ENCODE data around the gene LRRC8C.
"Not testable (repeated sequence)": the region's sequence is repeated elsewhere in the genome, so short reads cannot be mapped to it uniquely, and the experiment has no call there.

LRRC8C gene

DNA sequence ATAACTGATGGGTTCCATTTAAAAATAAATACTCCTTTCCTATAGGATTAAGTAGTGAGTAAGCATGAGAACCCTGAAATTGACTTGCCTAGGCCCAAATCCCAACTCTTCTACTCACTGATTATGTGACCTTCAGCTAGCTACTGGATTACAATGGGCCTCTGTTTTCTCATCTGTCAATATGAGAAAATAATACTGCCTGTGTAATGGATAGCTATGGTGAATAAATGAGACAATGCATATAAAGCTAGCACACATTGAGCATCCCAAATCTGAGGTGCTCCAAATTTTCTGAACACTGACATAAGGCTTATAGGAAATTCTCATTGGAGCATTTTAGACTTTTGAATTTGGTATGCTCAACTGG, 5.3 kb upstream of the LRRC8C start:
- TF ChIP-seq, protein P1, sequence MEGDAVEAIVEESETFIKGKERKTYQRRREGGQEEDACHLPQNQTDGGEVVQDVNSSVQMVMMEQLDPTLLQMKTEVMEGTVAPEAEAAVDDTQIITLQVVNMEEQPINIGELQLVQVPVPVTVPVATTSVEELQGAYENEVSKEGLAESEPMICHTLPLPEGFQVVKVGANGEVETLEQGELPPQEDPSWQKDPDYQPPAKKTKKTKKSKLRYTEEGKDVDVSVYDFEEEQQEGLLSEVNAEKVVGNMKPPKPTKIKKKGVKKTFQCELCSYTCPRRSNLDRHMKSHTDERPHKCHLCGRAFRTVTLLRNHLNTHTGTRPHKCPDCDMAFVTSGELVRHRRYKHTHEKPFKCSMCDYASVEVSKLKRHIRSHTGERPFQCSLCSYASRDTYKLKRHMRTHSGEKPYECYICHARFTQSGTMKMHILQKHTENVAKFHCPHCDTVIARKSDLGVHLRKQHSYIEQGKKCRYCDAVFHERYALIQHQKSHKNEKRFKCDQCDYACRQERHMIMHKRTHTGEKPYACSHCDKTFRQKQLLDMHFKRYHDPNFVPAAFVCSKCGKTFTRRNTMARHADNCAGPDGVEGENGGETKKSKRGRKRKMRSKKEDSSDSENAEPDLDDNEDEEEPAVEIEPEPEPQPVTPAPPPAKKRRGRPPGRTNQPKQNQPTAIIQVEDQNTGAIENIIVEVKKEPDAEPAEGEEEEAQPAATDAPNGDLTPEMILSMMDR (IDR thresholded peaks at IDR 0.05; ENCODE audit: low read depth, low read length, poor library complexity, severe bottlenecking): no peak
- no peak overlapping the region for H3K4me3 ChIP-seq (ENCODE audit: low read length)
- no peaks in the 10 kb centered on the region for H3K79me2 ChIP-seq (ENCODE audit: control insufficient read depth, low read length)
- H3F3A ChIP-seq (ENCODE audit: control insufficient read depth, insufficient read depth): no peaks in the 10 kb centered on the region
- H3K4me1 ChIP-seq (ENCODE audit: control insufficient read depth, low read length): peaks cover 6% of the 10 kb centered on the region
- H3K27ac ChIP-seq (ENCODE audit: low read depth, low read length): no peak overlapping the region
- no peaks in the 10 kb centered on the region for H3K36me3 ChIP-seq (ENCODE audit: control insufficient read depth, low read length)
- H3K9me2 ChIP-seq (replicated peaks; ENCODE audit: control insufficient read depth, low read length): no peaks in the 10 kb centered on the region
- H3K4me2 ChIP-seq (ENCODE audit: low read length): no peak overlapping the region
- peaks cover 24% of the 10 kb centered on the region for H3K27me3 ChIP-seq (ENCODE audit: control insufficient read depth, low read length)
- H3K9me3 ChIP-seq (ENCODE audit: control insufficient read depth, insufficient read depth, low read length): no peaks in the 10 kb centered on the region
- H4K20me1 ChIP-seq (ENCODE audit: control insufficient read depth, insufficient read depth, low read depth, low read length): no peaks in the 10 kb centered on the region

DNA sequence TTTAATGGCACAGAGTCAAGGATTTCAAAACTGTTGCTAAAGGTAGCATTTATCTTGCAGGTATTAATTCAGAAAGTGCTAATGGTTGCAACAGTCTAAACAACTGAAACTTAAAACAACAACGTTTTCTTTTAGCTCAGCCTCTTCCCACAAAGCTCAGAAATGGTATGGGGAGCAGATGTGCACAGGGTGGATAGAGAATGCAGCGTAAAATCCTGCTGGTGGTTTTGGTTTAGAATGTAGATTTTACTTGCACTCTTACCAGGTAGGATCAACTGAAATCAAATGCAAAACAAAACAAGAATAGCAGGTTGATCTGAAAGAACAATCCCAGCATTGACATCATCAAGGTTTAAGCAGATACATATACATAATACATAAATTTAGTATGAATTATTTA, 3.8 kb upstream of the LRRC8C start:
- Histone ChIP-seq H3K4me1 (ENCODE audit: control insufficient read depth, low read length) (peaks cover 17% of the 10 kb centered on the region), H3K79me2 (ENCODE audit: control insufficient read depth, low read length) (no peaks in the 10 kb centered on the region), H3K4me2 (ENCODE audit: low read length) (no peak overlapping the region), H3K36me3 (ENCODE audit: control insufficient read depth, low read length) (no peaks in the 10 kb centered on the region), H3F3A (ENCODE audit: control insufficient read depth, insufficient read depth) (no peaks in the 10 kb centered on the region), H3K27me3 (ENCODE audit: control insufficient read depth, low read length) (peaks cover 37% of the 10 kb centered on the region), H3K27ac (ENCODE audit: low read depth, low read length) (no peak overlapping the region), H4K20me1 (ENCODE audit: control insufficient read depth, insufficient read depth, low read depth, low read length) (no peaks in the 10 kb centered on the region), H3K9me3 (ENCODE audit: control insufficient read depth, insufficient read depth, low read length) (no peaks in the 10 kb centered on the region), H3K9me2 (replicated peaks; ENCODE audit: control insufficient read depth, low read length) (no peaks in the 10 kb centered on the region), H3K4me3 (ENCODE audit: low read length) (no peak overlapping the region)
- no peak for TF ChIP-seq EZH2phosphoT487 (IDR thresholded peaks at IDR 0.05; ENCODE audit: borderline replicate concordance, low read length)
- TF ChIP-seq, protein P1 (IDR thresholded peaks at IDR 0.05; ENCODE audit: low read depth, low read length, poor library complexity, severe bottlenecking): no peak

DNA sequence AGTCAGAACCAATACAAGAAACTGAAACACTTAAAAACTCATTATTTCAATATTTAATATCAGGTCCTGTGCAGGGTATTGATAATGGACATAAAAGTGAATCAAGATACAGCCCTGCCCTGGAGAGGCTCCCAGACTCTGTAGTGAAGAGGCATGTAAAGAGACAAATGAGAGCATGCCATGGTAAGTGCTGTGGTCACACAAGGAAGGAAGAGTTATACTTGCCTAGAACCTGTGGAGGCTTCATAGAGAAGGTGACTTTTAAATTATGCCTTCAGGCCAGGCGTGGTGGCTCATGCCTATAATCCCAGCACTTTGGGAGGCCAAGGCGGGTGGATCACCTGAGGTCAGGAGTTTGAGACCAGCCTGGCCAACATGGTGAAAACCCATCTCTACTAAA, 3.3 kb upstream of the LRRC8C start:
- H3K9me2 ChIP-seq (replicated peaks; ENCODE audit: control insufficient read depth, low read length); H3K4me3 ChIP-seq (ENCODE audit: low read length); H3K27ac ChIP-seq (ENCODE audit: low read depth, low read length); H3K9me3 ChIP-seq (ENCODE audit: control insufficient read depth, insufficient read depth, low read length); H4K20me1 ChIP-seq (ENCODE audit: control insufficient read depth, insufficient read depth, low read depth, low read length); H3K79me2 ChIP-seq (ENCODE audit: control insufficient read depth, low read length); H3K4me2 ChIP-seq (ENCODE audit: low read length); H3K36me3 ChIP-seq (ENCODE audit: control insufficient read depth, low read length); H3F3A ChIP-seq (ENCODE audit: control insufficient read depth, insufficient read depth): not testable (repeated sequence)
- Histone ChIP-seq H3K4me1 (ENCODE audit: control insufficient read depth, low read length) (peaks cover 19% of the 10 kb centered on the region), H3K27me3 (ENCODE audit: control insufficient read depth, low read length) (peaks cover 41% of the 10 kb centered on the region)

DNA sequence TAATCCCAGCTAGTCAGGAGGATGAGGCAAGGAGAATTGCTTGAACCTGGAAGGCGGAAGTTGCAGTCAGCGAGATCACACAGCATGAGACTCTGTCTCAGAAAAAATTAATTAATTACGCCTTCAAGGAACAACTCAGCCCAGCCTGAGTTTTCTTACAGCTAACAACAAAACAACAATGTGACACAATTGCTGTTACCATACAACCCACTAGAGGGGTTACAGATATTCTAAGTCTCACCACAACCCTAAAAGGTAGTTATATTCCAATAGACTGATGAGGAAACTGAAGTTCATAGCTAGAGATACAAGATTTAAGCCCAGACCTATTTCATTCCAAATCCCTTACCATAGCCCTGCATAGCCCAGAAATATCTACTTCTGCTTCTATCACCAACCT, 2.9 kb upstream of the LRRC8C start:
- H3K4me1 ChIP-seq (ENCODE audit: control insufficient read depth, low read length): peaks cover 19% of the 10 kb centered on the region
- TF ChIP-seq, protein P1 (IDR thresholded peaks at IDR 0.05; ENCODE audit: low read depth, low read length, poor library complexity, severe bottlenecking): no peak
- TF ChIP-seq EZH2phosphoT487 (IDR thresholded peaks at IDR 0.05; ENCODE audit: borderline replicate concordance, low read length): no peak
- H3K4me2 ChIP-seq (ENCODE audit: low read length): no peak overlapping the region

More for the DNA sequence above, 2.9 kb upstream of the LRRC8C start:
- Histone ChIP-seq H3K27me3 (ENCODE audit: control insufficient read depth, low read length) (peaks cover 42% of the 10 kb centered on the region), H4K20me1 (ENCODE audit: control insufficient read depth, insufficient read depth, low read depth, low read length) (no peaks in the 10 kb centered on the region), H3K9me3 (ENCODE audit: control insufficient read depth, insufficient read depth, low read length) (no peaks in the 10 kb centered on the region), H3F3A (ENCODE audit: control insufficient read depth, insufficient read depth) (peaks cover 7% of the 10 kb centered on the region; the same call in 1 of the 2 replicates), H3K4me3 (ENCODE audit: low read length) (no peak overlapping the region), H3K27ac (ENCODE audit: low read depth, low read length) (no peak overlapping the region), H3K79me2 (ENCODE audit: control insufficient read depth, low read length) (no peaks in the 10 kb centered on the region), H3K9me2 (replicated peaks; ENCODE audit: control insufficient read depth, low read length) (no peaks in the 10 kb centered on the region), H3K36me3 (ENCODE audit: control insufficient read depth, low read length) (no peaks in the 10 kb centered on the region)

Data from DOHH2 (cell line).